T-cell (primary cell): Measurements from ENCODE around the gene CYP46A1. TPM values are rescaled to one million over a fixed set of nuclear protein-coding genes. Genes with fewer than 3 reads are reported as not detected.
A peak's percentile ranks its signal among the peaks of the same experiment; 100 is the strongest.

Source experiments
- ATAC-seq, 4 experiments: fragments of 200-7000 bp in 3 of 4; fragments of 150-1000 bp in 1 of 4; cut with Tn5 transposase; replicated peaks in 1 of 4; 1 replicate in 3 of 4; 2 replicates in 1 of 4; pipeline ENCODE4 v1.10.0; 2021; ENCODE audit warnings: moderate library complexity in 3 of 4, mild to moderate bottlenecking in 2 of 4, moderate number of reproducible peaks in 1 of 4
- CTCF ChIA-PET, 2 donors: fragments of 300-600 bp; sonication (Branson Sonifier 250); formaldehyde crosslinking; loops; one replicate each; lab custom pipeline; 2022; ENCODE audit warnings: antibody characterized with exemption in 2 of 2; lab: Charles Lee
- POLR2A ChIA-PET, 2 donors: fragments of 300-600 bp; sonication (Branson Sonifier 250); formaldehyde crosslinking; loops; one replicate each; lab custom pipeline; 2022; ENCODE audit warnings: antibody characterized with exemption in 2 of 2; lab: Charles Lee
- DNase-seq, 35 experiments: peaks; one replicate each; pipeline versions ENCODE4 v3.0.0 to v3.0.0-alpha.2; 2013 to 2023
- H3K27ac ChIP-seq: one replicate; pipeline ENCODE4 v1.5.1; 2013; ENCODE audit warnings: low read length
- H3K27me3 ChIP-seq, 2 experiments: replicated peaks in 1 of 2; 1 replicate in 1 of 2; 2 replicates in 1 of 2; pipeline versions ENCODE4 v1.6.1 to v1.7.0; 2013; ENCODE audit warnings: low read length in 1 of 2, mixed read lengths in 1 of 2; ENCODE audit not compliant: control insufficient read depth in 2 of 2, insufficient read depth in 2 of 2; ENCODE audit errors: extremely low read depth in 1 of 2
- H3K36me3 ChIP-seq, 2 donors: 1 replicate in 1 of 2; 2 replicates in 1 of 2; pipeline versions ENCODE4 v1.6.1 to v1.7.0; 2013; ENCODE audit warnings: low read length in 1 of 2; ENCODE audit not compliant: control insufficient read depth in 2 of 2, insufficient read depth in 1 of 2; ENCODE audit errors: extremely low read depth in 1 of 2
- H3K4me1 ChIP-seq, 2 experiments: 1 replicate in 1 of 2; 2 replicates in 1 of 2; pipeline versions ENCODE4 v1.6.1 to v1.7.0; 2013; ENCODE audit warnings: low read length in 2 of 2, mixed read lengths in 1 of 2; ENCODE audit not compliant: insufficient read depth in 2 of 2, control insufficient read depth in 1 of 2; ENCODE audit errors: extremely low read depth in 1 of 2
- H3K4me3 ChIP-seq, 2 donors: 1 replicate in 1 of 2; 2 replicates in 1 of 2; pipeline versions ENCODE4 v1.5.1 to v1.7.0; 2013; ENCODE audit warnings: mild to moderate bottlenecking in 2 of 2, low read length in 1 of 2, moderate library complexity in 1 of 2; ENCODE audit not compliant: control insufficient read depth in 1 of 2; ENCODE audit errors: extremely low read depth in 1 of 2
- H3K9me3 ChIP-seq: 2 replicates; pipeline ENCODE4 v1.7.0; 2013
- H3K27ac Mint-ChIP-seq, 2 donors: one replicate each; pipeline ENCODE4 v1.8.0; 2020 to 2021; ENCODE audit warnings: mild to moderate bottlenecking in 2 of 2, mixed read lengths in 2 of 2
- H3K27me3 Mint-ChIP-seq, 2 donors: one replicate each; pipeline ENCODE4 v1.8.0; 2021 to 2022; ENCODE audit warnings: mixed read lengths in 2 of 2
- H3K36me3 Mint-ChIP-seq: one replicate; pipeline ENCODE4 v1.8.0; 2021; ENCODE audit warnings: mixed read lengths
- H3K4me1 Mint-ChIP-seq, 3 donors: one replicate each; pipeline ENCODE4 v1.8.0; 2020 to 2022; ENCODE audit warnings: mixed read lengths in 3 of 3, mild to moderate bottlenecking in 1 of 3
- H3K4me3 Mint-ChIP-seq, 3 donors: one replicate each; pipeline ENCODE4 v1.8.0; 2020 to 2022; ENCODE audit warnings: mild to moderate bottlenecking in 3 of 3, mixed read lengths in 3 of 3, moderate library complexity in 3 of 3
- H3K9me3 Mint-ChIP-seq, 3 donors: one replicate each; pipeline ENCODE4 v1.8.0; 2020 to 2022; ENCODE audit warnings: mixed read lengths in 3 of 3
- WGBS: methylation state at CpG from one replicate; pipeline ENCODE4 v1.1.5; 2013; ENCODE audit warnings: missing lambda C conversion rate; ENCODE audit not compliant: insufficient coverage; 5-methylcytosine and 5-hydroxymethylcytosine counted together
- total RNA-seq, 35 experiments: library from RNA in 6 of 35; stranded (reverse) in 6 of 35; fragments of 120-200 nt in 1 of 35; gene quantifications; one replicate each; pipeline versions ENCODE4 v1.2.1 to v1.2.4 and lab custom pipeline; 2013 to 2026

Gene CYP46A1
- total RNA-seq, 5 donors from 2014 or later (not counting 1 experiment from before 2014, with no cell fraction given), result 0.10 to 0.51 (median 0.39) TPM

DNA sequence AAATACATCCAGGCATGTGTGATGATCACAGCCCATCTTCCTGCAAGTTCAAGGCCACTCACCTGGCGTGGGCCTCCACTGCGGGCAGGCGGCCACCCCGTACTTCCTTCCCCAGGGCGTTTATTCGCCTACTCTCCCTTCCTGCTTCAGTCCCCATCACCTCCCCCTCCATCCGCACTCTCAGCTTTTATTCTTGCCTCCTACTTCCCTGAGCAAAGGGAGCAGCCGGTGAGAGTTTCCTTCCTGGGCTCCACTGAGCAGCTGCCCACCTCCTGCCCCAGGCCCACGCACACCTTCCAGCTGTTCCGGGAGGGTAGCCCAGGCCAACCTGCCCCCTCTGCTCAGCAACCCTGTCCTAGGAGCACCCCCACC, 4.1 kb downstream of the CYP46A1 start:
- no peaks in the 10 kb centered on the region for H3K36me3 Mint-ChIP-seq
- peaks cover 13 to 23% (median 23%) of the 10 kb centered on the region in 3 donors for H3K4me1 Mint-ChIP-seq
- H3K9me3 ChIP-seq, result no peaks in the 10 kb centered on the region
- ChIA-PET POLR2A (interaction anchor here in 1 of 2 donors (0.5 kb wide), 1 partner anchor 13 kb away, joined by 5 read pairs; no protein-coding TSS in a partner anchor), CTCF (no interaction called here)
- H3K9me3 Mint-ChIP-seq, result no peaks in the 10 kb centered on the region
- no peak overlapping the region for H3K27ac Mint-ChIP-seq
- H3K4me3 ChIP-seq, result no peak overlapping the region
- ATAC-seq, result no peak
- peaks cover 28 to 39% of the 10 kb centered on the region in 2 donors for H3K27me3 Mint-ChIP-seq
- peak in 2 of 35 experiments; percentile 5 to 17 for DNase-seq
- H3K4me1 ChIP-seq, result peaks cover 0 to 21% of the 10 kb centered on the region in 2 experiments
- WGBS, result 8% methylated on average over 9 of the region's 10 CpGs
- H3K36me3 ChIP-seq, result no peaks in the 10 kb centered on the region
- H3K4me3 Mint-ChIP-seq, result no peak overlapping the region
- no peak overlapping the region for H3K27ac ChIP-seq
- peaks cover 9 to 53% of the 10 kb centered on the region in 2 experiments for H3K27me3 ChIP-seq

GRCh38 chr14:99688629-99689028, 4.5 kb downstream of the CYP46A1 start:
- no peaks in the 10 kb centered on the region for H3K36me3 Mint-ChIP-seq
- H3K27me3 Mint-ChIP-seq, result peaks cover 28 to 39% of the 10 kb centered on the region in 2 donors
- peak in 1 of 35 experiments; percentile 20 for DNase-seq
- POLR2A ChIA-PET, result no interaction called here
- peaks cover 0 to 17% of the 10 kb centered on the region in 2 experiments for H3K4me1 ChIP-seq
- WGBS, result 84% methylated on average over 11 of the region's 11 CpGs
- no peak overlapping the region for H3K4me3 ChIP-seq
- CTCF ChIA-PET, result no interaction called here
- no peak overlapping the region for H3K4me3 Mint-ChIP-seq
- H3K36me3 ChIP-seq, result no peaks in the 10 kb centered on the region
- no peak for ATAC-seq
- no peak overlapping the region for H3K27ac ChIP-seq
- peak overlapping the region in 1 of 2 donors; percentile 2 for H3K27ac Mint-ChIP-seq
- no peaks in the 10 kb centered on the region for H3K9me3 ChIP-seq
- peaks cover 13 to 23% (median 22%) of the 10 kb centered on the region in 3 donors for H3K4me1 Mint-ChIP-seq
- H3K9me3 Mint-ChIP-seq, result no peaks in the 10 kb centered on the region
- peaks cover 9 to 53% of the 10 kb centered on the region in 2 experiments for H3K27me3 ChIP-seq

DNA sequence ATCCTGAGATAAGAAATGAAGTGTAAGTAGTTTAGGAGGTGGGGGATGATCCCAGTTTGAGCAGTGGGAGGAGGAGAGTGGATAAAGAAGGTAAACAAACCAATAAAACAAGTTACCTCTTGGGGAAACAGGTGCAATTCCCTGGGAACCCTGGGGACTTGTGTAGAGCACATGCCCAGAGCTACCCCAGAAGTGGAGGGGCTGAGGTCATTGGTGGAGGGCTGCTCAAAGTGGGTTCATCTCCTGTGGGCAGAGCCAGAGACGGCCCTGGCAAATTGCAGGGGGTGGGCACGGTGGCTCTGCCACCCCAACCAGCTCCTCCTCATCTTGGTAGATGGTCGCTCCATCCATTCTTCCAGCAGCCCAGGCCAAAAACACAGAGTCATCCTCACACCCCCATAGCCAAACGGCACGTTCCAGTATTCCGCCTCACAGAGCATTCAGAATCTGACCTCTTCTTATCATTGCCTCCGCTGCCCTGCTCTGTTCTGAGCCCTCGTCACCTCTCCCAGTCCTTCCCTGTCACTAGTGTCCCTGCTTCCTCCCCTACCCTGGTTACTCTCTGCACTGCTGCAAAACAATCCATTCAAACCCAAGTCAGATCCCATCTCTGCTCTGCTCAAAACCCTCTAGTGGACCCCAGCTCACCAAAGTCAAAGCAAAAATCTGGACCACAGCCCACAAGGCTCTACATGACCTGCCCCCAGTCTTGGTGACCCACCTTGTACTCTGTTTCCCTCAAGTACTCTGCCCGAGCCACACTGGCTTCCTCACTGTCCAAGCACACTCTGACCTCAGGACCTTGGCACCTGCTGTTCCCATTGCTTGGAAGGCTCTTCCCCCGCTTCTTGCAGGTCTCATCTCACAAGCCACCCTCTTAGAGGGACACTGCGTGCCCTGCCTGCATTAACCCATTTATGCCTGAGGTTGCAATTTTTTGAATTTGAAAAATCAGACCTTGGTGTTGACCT, 5.5 kb downstream of the CYP46A1 start:
- peaks cover 0 to 14% of the 10 kb centered on the region in 2 experiments for H3K4me1 ChIP-seq
- H3K27ac ChIP-seq, result no peak overlapping the region
- H3K27me3 Mint-ChIP-seq, result peaks cover 28 to 39% of the 10 kb centered on the region in 2 donors
- peaks cover 9 to 53% of the 10 kb centered on the region in 2 experiments for H3K27me3 ChIP-seq
- H3K9me3 ChIP-seq, result no peaks in the 10 kb centered on the region
- DNase-seq, result peak in 1 of 35 experiments; percentile 12
- H3K36me3 ChIP-seq, result no peaks in the 10 kb centered on the region
- no peak for ATAC-seq
- H3K36me3 Mint-ChIP-seq, result no peaks in the 10 kb centered on the region
- no peak overlapping the region for H3K4me3 ChIP-seq
- ChIA-PET CTCF (interaction anchor here in 1 of 2 donors (0.5 kb wide), 1 partner anchor 249 kb away, joined by 3 read pairs; no protein-coding TSS in a partner anchor), POLR2A (no interaction called here)
- H3K27ac Mint-ChIP-seq, result no peak overlapping the region
- H3K9me3 Mint-ChIP-seq, result no peaks in the 10 kb centered on the region
- WGBS, result 85% methylated on average over 10 of the region's 11 CpGs
- H3K4me1 Mint-ChIP-seq, result peaks cover 11 to 22% (median 20%) of the 10 kb centered on the region in 3 donors
- no peak overlapping the region for H3K4me3 Mint-ChIP-seq

GRCh38 chr14:99690636-99691035, 6.5 kb downstream of the CYP46A1 start:
- Mint-ChIP-seq H3K4me3 (no peak overlapping the region), H3K36me3 (no peaks in the 10 kb centered on the region), H3K4me1 (peaks cover 10 to 18% (median 17%) of the 10 kb centered on the region in 3 donors), H3K9me3 (no peaks in the 10 kb centered on the region), H3K27me3 (peaks cover 28 to 40% of the 10 kb centered on the region in 2 donors), H3K27ac (no peak overlapping the region)
- CTCF ChIA-PET, result no interaction called here
- Histone ChIP-seq H3K36me3 (no peaks in the 10 kb centered on the region), H3K9me3 (no peaks in the 10 kb centered on the region), H3K27me3 (peaks cover 4 to 49% of the 10 kb centered on the region in 2 experiments), H3K4me3 (no peak overlapping the region), H3K4me1 (peaks cover 0 to 11% of the 10 kb centered on the region in 2 experiments), H3K27ac (no peak overlapping the region)
- POLR2A ChIA-PET, result no interaction called here
- no peak for DNase-seq
- ATAC-seq, result no peak
- WGBS, result no CpG with 5 or more reads among the region's 5 CpGs

- peaks cover 9 to 15% (median 14%) of the 10 kb centered on the region in 3 donors for H3K4me1 Mint-ChIP-seq
- H3K9me3 Mint-ChIP-seq, result no peaks in the 10 kb centered on the region
- H3K36me3 Mint-ChIP-seq, result no peaks in the 10 kb centered on the region
- Histone ChIP-seq H3K27ac (no peak overlapping the region), H3K27me3 (peaks cover 2 to 49% of the 10 kb centered on the region in 2 experiments), H3K9me3 (no peaks in the 10 kb centered on the region), H3K36me3 (no peaks in the 10 kb centered on the region), H3K4me3 (no peak overlapping the region), H3K4me1 (peaks cover 0 to 11% of the 10 kb centered on the region in 2 experiments)
- no peak overlapping the region for H3K27ac Mint-ChIP-seq
- H3K4me3 Mint-ChIP-seq, result no peak overlapping the region
- ATAC-seq (no peak), DNase-seq (no peak)
- POLR2A ChIA-PET, result no interaction called here
- H3K27me3 Mint-ChIP-seq, result peaks cover 28 to 40% of the 10 kb centered on the region in 2 donors
- 87% methylated on average over 11 of the region's 13 CpGs for WGBS
- CTCF ChIA-PET, result no interaction called here
Measured at GRCh38 chr14:99691111-99691885, 7.2 kb downstream of the CYP46A1 start.

GRCh38 chr14:99693918-99694317, 9.8 kb downstream of the CYP46A1 start:
- Histone ChIP-seq H3K36me3 (no peaks in the 10 kb centered on the region), H3K4me3 (no peak overlapping the region), H3K27ac (no peak overlapping the region), H3K27me3 (peaks cover 2 to 34% of the 10 kb centered on the region in 2 experiments), H3K4me1 (peaks cover 0 to 3% of the 10 kb centered on the region in 2 experiments), H3K9me3 (no peaks in the 10 kb centered on the region)
- no peak overlapping the region for H3K4me3 Mint-ChIP-seq
- H3K36me3 Mint-ChIP-seq, result no peaks in the 10 kb centered on the region
- no peak overlapping the region for H3K27ac Mint-ChIP-seq
- ATAC-seq, result no peak
- peaks cover 0 to 6% (median 0%) of the 10 kb centered on the region in 3 donors for H3K4me1 Mint-ChIP-seq
- WGBS, result 50% methylated on average over 2 of the region's 3 CpGs
- ChIA-PET POLR2A (no interaction called here), CTCF (interaction anchor here in 1 of 2 donors (0.6 kb wide), 1 partner anchor 391 kb away, joined by 3 read pairs; no protein-coding TSS in a partner anchor)
- H3K9me3 Mint-ChIP-seq, result no peaks in the 10 kb centered on the region
- no peak for DNase-seq
- peaks cover 25 to 26% of the 10 kb centered on the region in 2 donors for H3K27me3 Mint-ChIP-seq
